Middle frontal gyrus (tissue), 1 donor: Measurements from ENCODE around the gene YY1.
"Not testable (repeated sequence)": the region's sequence is repeated elsewhere in the genome, so short reads cannot be mapped to it uniquely, and the experiment has no call there.

ENCODE experiments used
- DNase-seq: peaks from one replicate; pipeline ENCODE4 v3.0.0-alpha.2; 2015; ENCODE audit warnings: low spot score; ENCODE audit errors: extremely low spot score

Gene YY1

DNA sequence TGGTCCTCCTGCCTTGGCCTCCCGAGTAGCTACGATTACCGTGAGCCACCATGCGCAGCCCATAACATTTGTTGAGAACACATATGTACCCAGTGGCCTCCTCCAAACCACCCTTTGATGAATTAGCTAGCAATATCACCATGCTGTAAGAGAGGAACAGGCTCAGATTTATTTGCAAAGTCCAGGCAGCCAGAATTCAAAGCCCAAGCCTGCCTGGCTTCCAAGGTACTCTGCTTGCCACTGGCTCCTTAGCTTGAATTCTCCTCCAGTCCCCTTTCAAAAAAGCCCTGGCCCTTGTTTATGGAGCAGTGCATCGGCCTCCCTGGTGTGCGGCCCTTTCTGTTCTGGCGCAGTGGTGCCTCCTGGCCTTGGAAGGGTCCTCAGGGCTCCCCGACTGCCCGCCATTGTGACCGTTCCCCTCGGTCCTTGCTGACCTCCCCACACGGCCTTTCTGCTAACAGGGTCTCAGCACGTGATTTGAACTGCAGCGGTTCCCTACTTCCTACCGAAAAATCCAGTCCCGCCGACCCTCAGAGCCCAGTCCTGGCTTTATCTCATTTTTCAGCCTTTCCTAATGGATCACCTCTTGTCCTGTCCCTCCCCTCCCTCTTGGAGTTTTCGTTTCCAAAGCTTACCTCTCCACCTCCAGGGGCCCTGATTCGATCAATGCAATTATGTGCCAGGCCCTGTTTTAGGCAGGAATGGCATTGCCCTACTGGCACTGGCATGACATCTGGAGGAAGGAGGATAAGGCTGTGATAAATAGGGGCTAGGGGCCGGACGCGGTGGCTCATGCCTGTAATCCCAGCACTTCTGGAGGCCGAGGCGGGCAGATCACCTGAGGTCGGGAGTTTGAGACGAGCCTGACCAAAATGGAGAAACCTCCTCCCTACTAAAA is 45.3 kb downstream of the YY1 start:
- DNase-seq = no peak

- no peak for DNase-seq
These were observed 46.3 kb downstream of the YY1 start for GRCh38 chr14:100285021-100285912.

- no peak for DNase-seq
These were observed 47.0 kb downstream of the YY1 start for GRCh38 chr14:100285913-100286400.

DNA sequence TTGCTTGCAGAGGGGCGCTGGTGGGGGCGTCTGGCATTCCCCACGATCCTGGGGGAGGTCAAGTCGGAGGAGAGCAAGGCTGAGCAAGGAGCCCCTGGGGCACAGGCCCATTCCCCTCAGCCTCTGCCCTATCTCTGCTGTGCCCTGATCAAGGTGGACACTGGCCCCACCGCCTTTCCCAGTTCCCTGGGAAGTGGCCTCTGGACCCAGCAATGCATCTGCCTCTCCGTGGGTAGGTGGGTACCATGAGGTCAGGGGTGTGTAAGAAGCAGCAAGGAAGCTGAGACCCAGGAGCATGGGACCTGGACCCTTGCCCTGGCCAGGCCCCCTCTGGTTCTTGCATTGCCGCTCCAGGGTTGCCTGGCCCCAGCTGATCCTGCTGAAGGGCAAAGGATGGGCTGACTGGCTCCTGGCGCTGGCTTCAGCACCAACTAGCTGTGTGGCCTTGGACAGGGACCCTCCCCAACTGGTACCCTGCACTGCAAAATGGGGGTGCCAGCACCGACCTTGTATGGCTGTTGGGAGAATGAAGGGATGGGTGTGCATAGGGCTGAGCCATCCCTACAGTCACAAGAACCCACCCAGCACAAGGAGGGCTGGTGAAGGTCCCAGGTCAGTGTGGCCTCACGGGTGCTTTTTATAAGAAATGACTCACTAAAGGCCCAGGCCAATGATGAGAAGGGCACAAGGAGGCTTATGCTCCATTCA is 47.7 kb downstream of the YY1 start:
- no peak for DNase-seq

GRCh38 chr14:100287202-100287997 is 48.5 kb downstream of the YY1 start:
- DNase-seq = no peak

GRCh38 chr14:100287998-100288295 is 49.0 kb downstream of the YY1 start:
- DNase-seq = not testable (repeated sequence)

GRCh38 chr14:100288382-100289185 is 49.6 kb downstream of the YY1 start:
- DNase-seq = no peak

DNA sequence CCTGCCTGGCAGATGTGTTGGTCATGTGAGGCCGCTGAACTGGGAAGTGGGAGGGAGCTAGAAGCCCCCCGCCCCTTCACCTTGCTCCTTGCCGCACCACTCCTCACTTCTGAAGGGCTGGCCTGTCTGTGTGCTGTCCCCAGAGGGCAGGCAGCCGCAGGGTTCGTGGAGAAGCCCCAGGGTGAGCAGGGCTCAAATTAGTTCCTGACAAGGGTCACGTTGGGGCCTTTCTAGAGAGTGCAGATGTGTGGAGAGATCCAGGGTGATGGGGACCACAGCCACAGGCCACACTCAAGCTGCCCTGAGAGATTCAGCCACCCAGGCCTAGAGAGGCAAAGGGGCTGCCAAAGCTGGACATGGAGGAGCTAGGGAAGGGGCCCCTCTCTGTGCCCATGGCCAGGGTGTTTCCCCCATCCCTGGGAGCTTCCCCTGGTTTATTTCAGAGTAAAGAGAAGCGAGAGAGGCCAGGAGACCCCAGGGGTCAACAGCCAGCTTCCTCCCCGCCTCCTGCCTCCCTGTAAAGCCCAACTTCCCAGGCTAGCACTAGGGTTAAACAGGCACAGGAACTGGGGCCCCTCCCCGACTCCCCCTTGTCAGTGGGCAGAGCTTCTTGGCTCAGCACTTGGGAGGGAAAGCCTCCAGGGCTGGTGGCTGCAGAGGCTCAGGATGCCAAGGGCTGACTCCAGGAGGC is 51.1 kb downstream of the YY1 start:
- DNase-seq = no peak

DNA sequence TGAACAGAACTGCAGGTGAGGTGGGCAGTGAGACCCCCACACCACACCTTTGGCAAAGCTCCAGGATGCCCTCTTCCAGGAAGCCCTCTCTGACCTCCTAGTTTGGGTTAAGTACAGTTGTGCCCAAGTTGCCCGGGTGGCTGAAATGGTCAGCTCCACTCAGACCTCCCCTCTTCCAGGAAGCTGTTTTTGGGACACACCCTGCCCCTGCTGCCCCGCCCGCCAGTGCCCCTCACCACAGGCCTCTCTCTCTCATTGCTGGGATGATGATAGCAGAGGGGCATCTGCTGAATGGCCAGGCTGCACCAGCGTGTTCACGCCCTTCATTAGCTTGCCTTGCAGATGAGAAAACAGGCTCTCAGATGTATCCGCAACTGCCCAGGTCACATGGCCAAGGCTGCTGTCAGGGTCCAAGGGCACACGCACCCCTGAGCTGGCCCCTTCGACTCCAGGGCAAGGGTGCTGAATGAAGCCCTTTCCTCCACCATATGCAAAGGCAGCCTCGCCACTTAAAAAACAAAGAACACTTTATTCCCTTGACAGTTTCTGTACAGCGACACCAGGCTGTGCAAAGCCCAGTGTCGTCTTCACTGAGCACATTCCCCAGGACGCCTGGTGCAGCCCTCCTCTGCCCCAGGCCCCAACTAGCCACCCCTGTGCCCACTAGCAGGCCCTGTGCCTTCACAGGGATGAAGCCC is 51.8 kb downstream of the YY1 start:
- no peak for DNase-seq

- DNase-seq = no peak
These were observed 52.5 kb downstream of the YY1 start for GRCh38 chr14:100291305-100292075.

DNA sequence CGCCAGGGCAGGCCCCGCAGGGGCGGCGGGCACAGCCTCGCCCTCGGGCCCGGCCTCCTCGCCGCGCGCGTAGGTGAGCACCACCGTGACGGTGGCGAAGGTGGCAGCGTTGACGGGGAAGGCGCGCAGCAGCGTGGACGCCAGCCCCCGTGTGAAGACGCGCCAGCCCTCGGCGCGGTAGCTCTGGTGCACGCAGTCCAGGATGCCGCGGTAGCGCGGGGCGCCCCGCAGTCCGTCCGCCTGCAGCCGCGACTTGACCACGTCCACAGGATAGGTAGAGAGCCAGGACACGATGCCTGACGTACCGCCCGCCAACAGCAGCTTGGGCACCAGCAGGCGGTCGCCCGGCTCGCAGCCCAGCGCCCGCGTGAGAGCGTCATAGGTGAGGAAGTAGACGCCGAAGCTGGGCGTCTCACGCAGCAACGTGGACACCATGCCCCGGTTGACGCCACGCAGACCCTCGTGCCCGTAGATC is 53.4 kb downstream of the YY1 start:
- no peak for DNase-seq

DNA sequence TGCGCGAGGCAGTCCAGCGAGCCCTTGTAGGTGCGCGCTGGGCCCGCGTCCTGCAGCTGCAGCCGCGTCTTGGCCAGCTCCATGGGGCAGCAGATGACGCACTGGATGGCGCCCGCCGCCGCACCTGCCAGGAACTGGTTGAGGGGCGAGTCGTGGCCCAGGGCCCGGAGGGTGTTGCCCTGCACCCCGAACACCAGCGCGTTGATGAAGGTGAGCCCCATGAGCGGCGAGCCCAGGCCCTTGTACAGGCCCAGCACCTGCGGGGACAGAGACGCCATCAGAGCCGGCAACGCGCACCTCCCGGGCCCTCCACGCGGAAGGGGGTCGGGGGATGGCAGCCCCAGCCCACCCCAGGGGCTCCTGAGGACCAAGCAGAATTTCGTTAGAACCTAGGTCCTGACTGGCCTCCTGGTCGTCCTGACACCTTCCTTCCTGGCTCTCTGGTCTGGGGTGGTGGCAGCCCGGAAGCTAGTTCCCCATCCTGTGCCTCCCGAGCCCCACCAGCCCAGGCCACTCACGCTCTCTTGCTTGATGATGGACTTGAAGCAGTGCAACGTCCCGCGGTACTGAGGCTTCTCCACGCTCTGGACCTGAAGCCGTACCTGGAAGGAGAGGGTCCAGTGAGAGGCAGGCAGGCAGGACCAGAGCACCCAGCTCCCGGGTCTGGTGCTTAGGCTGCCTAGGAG is 54.0 kb downstream of the YY1 start:
- DNase-seq = no peak

GRCh38 chr14:100293497-100294212 is 54.7 kb downstream of the YY1 start:
- no peak for DNase-seq

GRCh38 chr14:100294213-100294962 is 55.4 kb downstream of the YY1 start:
- no peak for DNase-seq

GRCh38 chr14:100294963-100295330 is 56.0 kb downstream of the YY1 start:
- DNase-seq = no peak
